GM04503 (cell line): ENCODE measurements around the gene ANXA7.

Experiments used
- DNase-seq: peaks from one replicate; pipeline ENCODE4 v3.0.0-alpha.2; 2012; ENCODE audit warnings: low read depth

The ANXA7 gene

GRCh38 chr10:73413528-73414229 lies at the start of gene ANXA7:
Gene ANXA7 (minus strand): TSS chr10:73414058. CDS start chr10:73400856, 13,202 bp downstream.
- DNase-seq = peak; percentile 25

DNA sequence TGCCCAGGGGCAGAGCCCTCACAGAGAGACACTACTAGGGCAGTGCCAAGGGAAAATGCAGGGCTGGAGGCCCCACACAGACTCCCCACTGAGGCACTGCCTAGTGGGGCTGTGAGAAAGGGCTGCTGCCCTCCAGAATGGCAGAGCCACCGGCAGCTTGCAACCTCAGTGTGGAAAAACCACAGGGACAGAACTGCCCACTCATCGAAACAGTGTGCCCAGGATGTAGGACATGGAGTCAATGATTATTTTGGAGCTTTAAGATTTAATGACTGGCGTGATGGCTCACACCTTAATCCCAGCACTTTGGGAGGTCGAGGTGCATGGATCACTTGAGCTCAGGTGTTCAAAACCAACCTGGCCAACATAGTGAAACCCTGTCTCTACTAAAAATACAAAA lies 47.0 kb upstream of the ANXA7 start:
- no peak for DNase-seq

GRCh38 chr10:73459683-73460314 lies 45.9 kb upstream of the ANXA7 start:
- DNase-seq = no peak

GRCh38 chr10:73456187-73456890 lies 42.5 kb upstream of the ANXA7 start:
- no peak for DNase-seq

GRCh38 chr10:73449113-73449512 lies 35.3 kb upstream of the ANXA7 start:
- DNase-seq = no peak

GRCh38 chr10:73448384-73448783 lies 34.5 kb upstream of the ANXA7 start:
- no peak for DNase-seq

DNA sequence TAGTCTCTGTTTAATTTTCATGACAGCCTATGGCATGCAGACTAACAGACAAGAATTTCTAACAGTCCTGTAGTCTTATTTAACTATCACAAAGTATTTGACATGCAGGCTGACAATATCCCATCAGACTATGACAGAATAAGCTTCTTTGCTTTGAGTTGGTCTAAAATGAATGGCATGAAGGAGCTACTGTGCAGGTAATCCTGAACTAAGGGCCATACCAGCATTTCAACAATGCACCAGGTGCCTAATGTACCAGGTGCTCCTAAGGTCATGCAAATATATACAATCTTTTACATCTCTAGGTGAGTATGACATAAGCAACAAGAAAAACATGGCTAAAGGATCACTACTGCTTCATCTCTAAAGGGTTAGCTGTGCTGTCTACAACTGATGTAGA lies 33.1 kb upstream of the ANXA7 start:
- no peak for DNase-seq

DNA sequence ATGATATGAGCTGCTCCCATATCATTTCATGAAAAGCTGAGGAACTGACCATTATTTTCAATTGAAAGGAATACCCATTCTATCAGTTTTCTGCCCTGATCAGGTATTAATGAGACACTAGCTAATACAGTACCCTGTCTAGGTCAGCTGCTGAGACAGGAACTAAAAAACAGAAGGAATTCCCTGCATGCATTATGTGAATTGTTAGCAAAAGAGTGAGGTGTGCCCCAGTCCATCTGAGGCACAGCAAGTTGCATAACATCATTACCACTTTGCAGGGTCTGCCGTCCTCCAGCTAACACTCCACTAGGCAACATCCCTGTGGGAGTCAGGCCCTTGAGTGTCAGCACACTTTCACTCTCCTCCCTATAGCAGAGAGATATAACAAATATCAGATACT lies 30.6 kb upstream of the ANXA7 start:
- DNase-seq = no peak

- peak; percentile 32 for DNase-seq
Measured at GRCh38 chr10:73439605-73440312, 25.9 kb upstream of the ANXA7 start.

GRCh38 chr10:73439055-73439454 lies 25.2 kb upstream of the ANXA7 start:
- no peak for DNase-seq

- no peak for DNase-seq
Measured at GRCh38 chr10:73433538-73433867, 19.6 kb upstream of the ANXA7 start, which contains the start of gene MSS51. Gene MSS51 (minus strand): TSS chr10:73433561. CDS start chr10:73428284, 5,277 bp downstream.

GRCh38 chr10:73432646-73433537 lies 19.0 kb upstream of the ANXA7 start:
- DNase-seq = no peak

- DNase-seq = no peak
Measured at GRCh38 chr10:73426318-73426717, 12.5 kb upstream of the ANXA7 start.

DNA sequence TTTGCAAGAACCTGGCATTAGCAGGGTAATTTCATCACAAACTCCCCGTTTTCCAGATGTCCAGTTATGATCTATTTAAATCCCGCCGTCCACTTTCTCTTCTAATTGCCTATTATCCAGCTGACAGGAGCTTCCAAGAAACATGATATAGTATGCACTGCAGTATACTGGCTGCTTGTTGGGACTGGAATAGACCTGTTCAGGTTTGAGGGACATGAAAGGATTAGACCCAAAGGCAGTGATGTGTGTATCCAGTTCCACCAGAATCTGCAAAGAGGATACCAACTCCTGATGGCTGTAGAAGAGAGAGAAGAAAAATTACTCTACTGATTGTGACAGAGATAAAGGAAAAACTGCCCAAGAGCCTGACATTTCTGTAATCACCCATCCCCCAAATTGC lies 10.6 kb upstream of the ANXA7 start:
- no peak for DNase-seq

DNA sequence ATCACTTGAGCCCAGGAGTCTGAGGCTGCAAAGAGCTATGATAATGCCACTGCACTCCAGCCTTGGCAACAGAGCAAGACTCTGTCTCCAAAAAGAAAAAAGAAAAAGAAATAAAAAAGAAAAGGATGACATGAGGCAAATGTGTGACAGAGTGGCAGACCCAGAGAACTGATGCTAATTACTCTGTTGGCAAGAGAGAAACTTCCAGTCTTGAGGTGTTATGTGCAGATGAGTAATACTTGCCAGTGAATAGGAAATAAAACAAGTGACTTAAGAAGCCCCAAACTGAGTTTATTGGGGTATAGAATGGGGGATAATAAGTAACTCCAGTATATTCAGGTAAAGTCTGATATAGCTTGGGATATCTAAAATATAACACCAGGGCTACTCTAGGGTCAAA lies 9.5 kb upstream of the ANXA7 start:
- no peak for DNase-seq

DNA sequence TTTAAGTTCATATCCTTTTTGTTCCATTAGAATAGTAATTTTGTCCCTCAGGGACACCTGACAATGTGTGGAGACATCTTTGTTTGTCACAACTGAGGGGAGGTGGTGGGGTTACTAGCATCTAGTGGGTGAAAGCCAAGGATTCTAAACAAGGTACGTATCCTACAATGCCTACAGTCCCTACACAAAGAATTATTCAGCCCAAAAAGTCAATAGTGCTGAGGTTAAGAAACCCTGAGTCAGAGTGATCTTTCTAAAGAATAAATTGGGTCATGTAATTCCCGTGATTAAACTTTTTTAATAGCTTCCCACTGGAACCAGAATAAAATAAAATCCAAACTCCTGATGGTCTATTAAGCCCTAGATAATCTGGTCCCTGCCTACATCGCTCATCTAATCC lies 2.7 kb upstream of the ANXA7 start:
- no peak for DNase-seq

DNA sequence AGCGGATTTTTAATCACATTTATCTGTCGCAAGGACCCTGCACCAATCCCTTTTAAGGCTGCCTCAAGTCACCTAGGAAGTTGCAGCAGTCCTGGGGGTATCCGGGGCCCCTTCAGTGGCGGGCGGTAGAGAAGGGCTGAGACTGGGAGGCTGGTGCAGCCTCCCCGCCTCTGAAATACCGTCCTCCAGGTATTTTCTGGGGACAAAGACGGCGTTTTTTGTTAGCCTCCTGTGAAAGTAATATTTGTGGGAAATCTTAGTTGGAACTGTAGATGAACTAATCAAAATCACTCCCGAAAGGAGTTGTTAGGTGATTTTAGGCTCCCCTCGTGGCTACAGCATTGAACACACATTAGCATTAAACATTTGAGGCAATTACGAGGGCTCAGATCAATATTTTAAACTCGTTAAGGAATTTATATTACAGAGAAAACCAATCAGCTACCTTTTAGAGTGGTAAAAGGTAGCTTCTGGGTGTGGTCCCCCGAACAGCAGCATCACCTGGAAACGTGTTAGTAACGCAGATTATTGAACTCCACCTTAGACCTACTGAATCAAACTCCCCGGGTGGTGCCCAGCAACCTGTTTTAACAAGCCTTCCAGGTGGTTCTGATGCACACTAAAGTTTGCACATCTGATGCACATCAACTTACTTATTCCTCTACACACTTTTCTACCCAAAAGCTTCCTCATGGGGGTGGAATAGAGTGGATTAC lies 530 bp upstream of the ANXA7 start:
- DNase-seq = no peak

- no peak for DNase-seq
Measured at GRCh38 chr10:73413108-73413527, 740 bp downstream of the ANXA7 start.

DNA sequence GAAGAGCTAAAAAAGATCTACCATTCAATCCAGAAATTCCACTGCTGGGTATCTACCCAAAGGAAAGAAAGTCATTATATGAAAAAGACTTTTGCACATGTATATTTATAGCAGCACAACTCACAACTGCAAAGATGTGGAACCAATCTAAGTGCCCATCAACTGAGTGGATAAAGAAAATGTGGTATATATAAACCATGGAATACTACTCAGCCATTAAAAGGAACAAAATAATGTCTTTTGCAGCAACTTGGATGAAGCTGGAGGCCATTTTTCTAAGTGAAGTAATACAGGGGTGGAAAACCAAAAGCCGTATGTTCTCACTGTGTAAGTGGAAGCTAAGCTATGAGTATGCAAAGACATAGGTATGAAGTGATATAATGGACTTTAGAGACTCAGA lies 3.0 kb downstream of the ANXA7 start:
- no peak for DNase-seq

DNA sequence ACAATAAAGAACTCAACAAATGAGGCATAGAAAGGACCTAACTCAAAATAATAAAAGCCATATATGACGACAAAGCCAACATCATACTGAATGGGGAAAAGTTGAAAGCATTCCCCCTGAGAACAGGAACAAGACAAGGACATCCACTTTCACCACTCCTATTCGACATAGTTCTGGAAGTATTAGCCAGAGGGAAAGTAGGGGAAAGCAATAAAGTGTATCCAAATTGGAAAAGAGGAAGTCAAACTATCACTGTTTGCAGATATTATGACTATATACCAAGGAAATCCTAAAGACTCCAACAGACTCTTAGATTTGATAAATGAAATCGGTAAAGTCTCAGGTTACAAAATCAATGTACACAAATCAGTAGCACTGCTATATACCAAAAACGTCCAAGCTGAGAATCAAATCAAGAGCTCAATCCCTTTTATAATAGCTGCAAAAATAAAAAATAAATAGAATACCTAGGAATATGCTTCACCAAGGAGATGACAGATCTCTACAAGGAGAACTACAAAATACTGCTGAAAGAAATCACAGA lies 4.8 kb downstream of the ANXA7 start:
- no peak for DNase-seq

- DNase-seq = no peak
Measured at GRCh38 chr10:73408061-73408460, 5.8 kb downstream of the ANXA7 start.
